Naive thymus-derived CD4-positive, alpha-beta T cell (primary cell): ENCODE results near the gene OR10Z1. TPM values are rescaled to one million over a fixed set of nuclear protein-coding genes. Genes with fewer than 3 reads are reported as not detected.

Experiments used
- ATAC-seq: fragments of 150-1000 bp; cut with Tn5 transposase; 2 replicates; pipeline ENCODE4 v1.10.0; 2021; ENCODE audit warnings: mild to moderate bottlenecking, moderate library complexity
- CTCF ChIA-PET: fragments of 350-600 bp; sonication (Branson Sonifier 250); formaldehyde crosslinking; loops from one replicate; lab custom pipeline; 2021; ENCODE audit warnings: antibody characterized with exemption; lab: Charles Lee
- POLR2A ChIA-PET: fragments of 350-600 bp; sonication (Branson Sonifier 250); formaldehyde crosslinking; loops from one replicate; lab custom pipeline; 2021; ENCODE audit warnings: antibody characterized with exemption, inconsistent platforms; lab: Charles Lee
- DNase-seq, 9 donors: peaks; one replicate each; pipeline versions ENCODE4 v3.0.0 to v3.0.0-alpha.2; 2020 to 2022; ENCODE audit warnings: mixed read lengths in 1 of 9
- H3K27ac ChIP-seq: one replicate; pipeline ENCODE4 v1.7.0; 2013; ENCODE audit warnings: mild to moderate bottlenecking, low read depth, low read length, moderate library complexity
- H3K27me3 ChIP-seq, 2 donors: one replicate each; pipeline ENCODE4 v1.7.0; 2013; ENCODE audit warnings: low read length in 2 of 2, mild to moderate bottlenecking in 2 of 2, moderate library complexity in 2 of 2; ENCODE audit not compliant: control insufficient read depth in 2 of 2, insufficient read depth in 2 of 2
- H3K36me3 ChIP-seq, 3 experiments: 1 replicate in 2 of 3; 2 replicates in 1 of 3; pipeline ENCODE4 v1.7.0; 2013; ENCODE audit warnings: low read length in 3 of 3, mild to moderate bottlenecking in 3 of 3, moderate library complexity in 1 of 3; ENCODE audit not compliant: insufficient read depth in 3 of 3, control insufficient read depth in 2 of 3
- H3K4me1 ChIP-seq, 2 donors: one replicate each; pipeline ENCODE4 v1.7.0; 2013; ENCODE audit warnings: low read length in 2 of 2, mild to moderate bottlenecking in 2 of 2, moderate library complexity in 1 of 2; ENCODE audit not compliant: control insufficient read depth in 2 of 2, insufficient read depth in 2 of 2
- H3K4me3 ChIP-seq: 2 replicates; pipeline ENCODE4 v1.7.0; 2013; ENCODE audit warnings: mild to moderate bottlenecking, low read length
- H3K9me3 ChIP-seq, 3 experiments: 1 replicate in 2 of 3; 2 replicates in 1 of 3; pipeline ENCODE4 v1.7.0; 2013; ENCODE audit warnings: low read length in 3 of 3; ENCODE audit not compliant: control insufficient read depth in 2 of 3
- H3K27ac Mint-ChIP-seq, 9 donors: one replicate each; pipeline ENCODE4 v1.8.0; 2020 to 2022; ENCODE audit warnings: mixed read lengths in 9 of 9, mild to moderate bottlenecking in 8 of 9, moderate library complexity in 5 of 9, inconsistent platforms in 2 of 9
- H3K27me3 Mint-ChIP-seq, 5 donors: one replicate each; pipeline ENCODE4 v1.8.0; 2021 to 2022; ENCODE audit warnings: mixed read lengths in 5 of 5, mild to moderate bottlenecking in 1 of 5
- H3K36me3 Mint-ChIP-seq, 5 donors: one replicate each; pipeline ENCODE4 v1.8.0; 2020 to 2022; ENCODE audit warnings: mixed read lengths in 5 of 5, mild to moderate bottlenecking in 3 of 5, inconsistent platforms in 1 of 5
- H3K4me1 Mint-ChIP-seq, 7 donors: one replicate each; pipeline ENCODE4 v1.8.0; 2020 to 2022; ENCODE audit warnings: mixed read lengths in 7 of 7, mild to moderate bottlenecking in 3 of 7, inconsistent platforms in 1 of 7
- H3K4me3 Mint-ChIP-seq, 10 donors: one replicate each; pipeline ENCODE4 v1.8.0; 2020 to 2022; ENCODE audit warnings: mild to moderate bottlenecking in 10 of 10, mixed read lengths in 10 of 10, moderate library complexity in 6 of 10, inconsistent platforms in 2 of 10
- H3K9me3 Mint-ChIP-seq, 11 donors: one replicate each; pipeline ENCODE4 v1.8.0; 2020 to 2022; ENCODE audit warnings: mixed read lengths in 11 of 11, mild to moderate bottlenecking in 4 of 11, inconsistent platforms in 1 of 11, moderate library complexity in 1 of 11
- intact Hi-C, 2 donors: fragments of 100-400 bp; cut with micrococcal nuclease; formaldehyde crosslinking; loops; one replicate each; pipeline ENCODE4 v1.15.1; 2023
- polyA plus RNA-seq, 2 donors: library from polyadenylated mRNA; unstranded; fragments of 300-500 nt; fragmentation: Illumina TruSeq; gene quantifications; one replicate each; pipeline ENCODE4 v1.2.3, GENCODE V29; 2021
- total RNA-seq, 6 experiments: library from RNA in 5 of 6; stranded (reverse) in 5 of 6; gene quantifications; 1 replicate in 5 of 6; 2 replicates in 1 of 6; pipeline ENCODE4 v1.2.3 and lab custom pipeline; 2021 to 2026

The OR10Z1 gene, protein sequence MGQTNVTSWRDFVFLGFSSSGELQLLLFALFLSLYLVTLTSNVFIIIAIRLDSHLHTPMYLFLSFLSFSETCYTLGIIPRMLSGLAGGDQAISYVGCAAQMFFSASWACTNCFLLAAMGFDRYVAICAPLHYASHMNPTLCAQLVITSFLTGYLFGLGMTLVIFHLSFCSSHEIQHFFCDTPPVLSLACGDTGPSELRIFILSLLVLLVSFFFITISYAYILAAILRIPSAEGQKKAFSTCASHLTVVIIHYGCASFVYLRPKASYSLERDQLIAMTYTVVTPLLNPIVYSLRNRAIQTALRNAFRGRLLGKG
- not detected for total RNA-seq
- not detected for polyA plus RNA-seq
- not detected for total RNA-seq (lab: John Stamatoyannopoulos, UW)

DNA sequence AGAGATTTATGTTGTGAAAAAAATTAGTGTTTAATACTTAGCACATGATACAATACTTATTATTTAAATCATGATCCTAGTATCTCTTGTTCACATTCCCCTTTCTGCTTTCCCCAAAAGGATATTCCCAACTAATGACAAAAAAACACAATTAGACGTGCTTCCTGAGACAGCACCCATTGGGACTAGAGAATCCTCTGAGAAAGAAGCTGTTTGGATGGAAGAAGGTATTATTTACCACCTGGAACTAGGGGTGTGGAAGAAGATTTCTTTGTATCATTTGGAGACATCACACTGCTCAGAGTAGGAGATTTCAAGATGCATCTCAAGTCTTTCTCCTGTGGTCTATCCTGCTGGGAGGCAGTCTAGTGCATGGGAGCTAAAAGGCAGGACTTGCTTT, at the start of gene OR10Z1:
Gene OR10Z1, plus strand, starts transcription at position 301 of the 400 bp plus-strand sequence. CDS start 1,171 bp downstream, outside the sequence.
- no peaks in the 10 kb centered on the region for H3K36me3 Mint-ChIP-seq
- H3K4me1 Mint-ChIP-seq: peaks cover 0 to 2% (median 0%) of the 10 kb centered on the region in 7 donors
- intact Hi-C loops: no loop called here

GRCh38 chr1:158559696-158560095, 45.4 kb upstream of the OR10Z1 start:
- no peaks in the 10 kb centered on the region for H3K36me3 Mint-ChIP-seq
- no peaks in the 10 kb centered on the region for H3K9me3 ChIP-seq
- CTCF ChIA-PET: no interaction called here
- peaks cover 2 to 43% (median 23%) of the 10 kb centered on the region in 5 donors for H3K27me3 Mint-ChIP-seq
- no peaks in the 10 kb centered on the region for H3K4me1 ChIP-seq
- no peak overlapping the region for H3K27ac ChIP-seq
- POLR2A ChIA-PET: no interaction called here
- DNase-seq (no peak), ATAC-seq (no peak)
- no peaks in the 10 kb centered on the region for H3K36me3 ChIP-seq
- no peak overlapping the region for H3K4me3 Mint-ChIP-seq
- peaks cover 0 to 5% of the 10 kb centered on the region in 2 donors for H3K27me3 ChIP-seq
- intact Hi-C loops: no loop called here
- H3K4me1 Mint-ChIP-seq: no peaks in the 10 kb centered on the region
- peaks cover 0 to 4% (median 0%) of the 10 kb centered on the region in 11 donors for H3K9me3 Mint-ChIP-seq
- H3K4me3 ChIP-seq: no peak overlapping the region
- no peak overlapping the region for H3K27ac Mint-ChIP-seq

More for the DNA sequence above, at the start of gene OR10Z1:
- DNase-seq (no peak), ATAC-seq (no peak)
- peaks cover 0 to 4% (median 0%) of the 10 kb centered on the region in 11 donors for H3K9me3 Mint-ChIP-seq
- Histone ChIP-seq H3K4me1 (no peaks in the 10 kb centered on the region), H3K27me3 (no peaks in the 10 kb centered on the region), H3K4me3 (no peak within 1 kb of the TSS), H3K9me3 (no peaks in the 10 kb centered on the region), H3K36me3 (no peaks in the 10 kb centered on the region), H3K27ac (no peak within 1 kb of the TSS)
- no peak within 1 kb of the TSS for H3K27ac Mint-ChIP-seq
- H3K4me3 Mint-ChIP-seq: no peak within 1 kb of the TSS
- ChIA-PET CTCF (no interaction called here), POLR2A (no interaction called here)
- peaks cover 0 to 7% (median 4%) of the 10 kb centered on the region in 5 donors for H3K27me3 Mint-ChIP-seq

GRCh38 chr1:158563853-158564252, 41.2 kb upstream of the OR10Z1 start:
- no peaks in the 10 kb centered on the region for H3K9me3 ChIP-seq
- H3K4me1 Mint-ChIP-seq: no peaks in the 10 kb centered on the region
- no peaks in the 10 kb centered on the region for H3K36me3 ChIP-seq
- intact Hi-C loops: no loop called here
- H3K36me3 Mint-ChIP-seq: no peaks in the 10 kb centered on the region
- H3K9me3 Mint-ChIP-seq: peaks cover 0 to 5% (median 2%) of the 10 kb centered on the region in 11 donors
- H3K27ac ChIP-seq: no peak overlapping the region
- no peaks in the 10 kb centered on the region for H3K4me1 ChIP-seq
- no peak overlapping the region for H3K27ac Mint-ChIP-seq
- H3K27me3 ChIP-seq: peaks cover 0 to 5% of the 10 kb centered on the region in 2 donors
- ChIA-PET CTCF (no interaction called here), POLR2A (no interaction called here)
- H3K4me3 Mint-ChIP-seq: no peak overlapping the region
- no peak for DNase-seq
- no peak overlapping the region for H3K4me3 ChIP-seq
- H3K27me3 Mint-ChIP-seq: peaks cover 2 to 42% (median 29%) of the 10 kb centered on the region in 5 donors
- no peak for ATAC-seq

GRCh38 chr1:158564608-158565007, 40.5 kb upstream of the OR10Z1 start:
- H3K27ac Mint-ChIP-seq: no peak overlapping the region
- no peaks in the 10 kb centered on the region for H3K4me1 Mint-ChIP-seq
- Histone ChIP-seq H3K4me1 (no peaks in the 10 kb centered on the region), H3K27me3 (peaks cover 0 to 5% of the 10 kb centered on the region in 2 donors), H3K27ac (no peak overlapping the region), H3K9me3 (no peaks in the 10 kb centered on the region), H3K4me3 (no peak overlapping the region), H3K36me3 (no peaks in the 10 kb centered on the region)
- intact Hi-C loops: no loop called here
- H3K27me3 Mint-ChIP-seq: peaks cover 2 to 38% (median 34%) of the 10 kb centered on the region in 5 donors
- CTCF ChIA-PET: no interaction called here
- no peak overlapping the region for H3K4me3 Mint-ChIP-seq
- POLR2A ChIA-PET: no interaction called here
- no peak for ATAC-seq
- DNase-seq: no peak
- peaks cover 0 to 5% (median 2%) of the 10 kb centered on the region in 11 donors for H3K9me3 Mint-ChIP-seq
- H3K36me3 Mint-ChIP-seq: no peaks in the 10 kb centered on the region

DNA sequence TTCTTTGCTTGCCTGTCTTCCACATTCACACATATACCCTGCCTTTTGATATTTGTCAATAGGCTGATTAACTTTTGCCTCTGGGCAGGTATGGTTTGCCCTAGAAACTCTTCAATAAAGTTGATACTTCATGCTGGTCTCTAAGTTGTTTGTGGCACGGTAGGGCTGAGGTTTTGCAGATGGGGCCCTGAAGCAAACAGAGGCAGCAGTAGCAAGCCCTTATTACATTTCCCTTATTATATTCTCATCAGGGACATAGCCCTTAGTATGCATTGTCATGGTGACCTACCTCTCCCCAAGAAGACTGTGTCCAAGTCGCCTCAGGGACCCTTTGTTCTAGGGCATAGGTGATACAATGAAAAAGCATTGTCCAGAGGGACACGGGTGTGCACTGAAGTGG, 34.6 kb upstream of the OR10Z1 start, which contains the start of gene OR6P1:
Gene OR6P1, minus strand, starts transcription at position 101 of the 400 bp plus-strand sequence. CDS start 6,976 bp downstream, outside the sequence.
- H3K4me1 Mint-ChIP-seq: peaks cover 0 to 4% (median 0%) of the 10 kb centered on the region in 7 donors
- CTCF ChIA-PET: no interaction called here
- H3K36me3 Mint-ChIP-seq: no peaks in the 10 kb centered on the region
- no peak within 1 kb of the TSS for H3K4me3 Mint-ChIP-seq
- no peaks in the 10 kb centered on the region for H3K27me3 ChIP-seq
- no peaks in the 10 kb centered on the region for H3K4me1 ChIP-seq
- DNase-seq: no peak
- no peak for ATAC-seq
- POLR2A ChIA-PET: no interaction called here
- no peak within 1 kb of the TSS for H3K4me3 ChIP-seq
- H3K36me3 ChIP-seq: no peaks in the 10 kb centered on the region
- H3K27ac Mint-ChIP-seq: no peak within 1 kb of the TSS
- H3K27me3 Mint-ChIP-seq: peaks cover 0 to 31% (median 15%) of the 10 kb centered on the region in 5 donors
- intact Hi-C loops: no loop called here
- H3K9me3 ChIP-seq: no peaks in the 10 kb centered on the region
- peaks cover 0 to 5% (median 0%) of the 10 kb centered on the region in 11 donors for H3K9me3 Mint-ChIP-seq
- no peak within 1 kb of the TSS for H3K27ac ChIP-seq

GRCh38 chr1:158572226-158572625, 32.8 kb upstream of the OR10Z1 start:
- H3K36me3 ChIP-seq: no peaks in the 10 kb centered on the region
- no peaks in the 10 kb centered on the region for H3K4me1 ChIP-seq
- DNase-seq (no peak), ATAC-seq (no peak)
- H3K9me3 ChIP-seq: no peaks in the 10 kb centered on the region
- intact Hi-C loops: no loop called here
- peaks cover 2 to 31% (median 12%) of the 10 kb centered on the region in 5 donors for H3K27me3 Mint-ChIP-seq
- no peak overlapping the region for H3K4me3 ChIP-seq
- POLR2A ChIA-PET: no interaction called here
- no peak overlapping the region for H3K27ac ChIP-seq
- H3K27me3 ChIP-seq: no peaks in the 10 kb centered on the region
- no peaks in the 10 kb centered on the region for H3K36me3 Mint-ChIP-seq
- CTCF ChIA-PET: no interaction called here
- H3K4me1 Mint-ChIP-seq: peaks cover 0 to 4% (median 0%) of the 10 kb centered on the region in 7 donors
- peaks cover 0 to 5% (median 0%) of the 10 kb centered on the region in 11 donors for H3K9me3 Mint-ChIP-seq
- no peak overlapping the region for H3K4me3 Mint-ChIP-seq
- H3K27ac Mint-ChIP-seq: no peak overlapping the region
